OCI-LY7 (cell line): ENCODE results near the gene C3orf85.

Experiments
- CTCF ChIP-seq: fragments of 200-600 bp; sonication (generic); conservative IDR thresholded peaks from 2 replicates; pipeline ENCODE4 v1.5.1; 2014; ENCODE audit warnings: mild to moderate bottlenecking, antibody characterized with exemption, low read length, moderate library complexity, mixed read lengths
- EZH2phosphoT487 ChIP-seq: fragments of 200-600 bp; sonication (generic); IDR thresholded peaks from 2 replicates; pipeline ENCODE4 v1.6.1; 2018; ENCODE audit warnings: low read depth, borderline replicate concordance, mild to moderate bottlenecking, mixed run types, antibody characterized with exemption, low read length, moderate library complexity, mixed read lengths

- TF ChIP-seq CTCF = no peak
- TF ChIP-seq EZH2phosphoT487 = no peak
Measured at GRCh38 chr3:109122690-109123089, 13.8 kb upstream of the C3orf85 start.
